ENCODE data around the gene KIAA1191. TPM values are rescaled to one million over a fixed set of nuclear protein-coding genes. Genes with fewer than 3 reads are reported as not detected.

The KIAA1191 gene
- total and polyA plus RNA-seq, 4 donors, result 83.6 to 181 (median 132) TPM

DNA sequence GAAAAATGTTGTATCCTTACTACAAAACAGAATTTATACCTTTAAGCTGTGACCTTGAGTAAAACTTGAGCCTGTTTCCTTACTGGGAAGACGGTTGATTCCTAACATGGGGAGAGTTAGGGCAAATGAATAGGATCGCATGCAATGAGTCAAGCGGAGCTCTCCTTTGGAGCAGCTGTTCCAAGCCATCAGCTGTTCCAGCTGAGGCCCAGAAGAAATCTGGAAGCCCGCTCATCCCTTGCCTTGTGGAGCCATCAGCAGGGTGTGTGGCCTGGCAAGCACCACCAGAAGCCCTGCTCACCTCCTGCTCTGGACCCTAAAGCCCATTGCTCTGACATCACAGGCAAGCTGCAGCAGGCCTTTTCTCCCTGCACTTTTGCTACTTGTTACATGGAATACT lies 8.0 kb downstream of the KIAA1191 start:
- Histone ChIP-seq H3K4me1 (ENCODE audit: control insufficient read depth, insufficient read depth, low read length) (no peaks in the 10 kb centered on the region), H3K27me3 (ENCODE audit: control insufficient read depth, insufficient read depth, low read length) (no peaks in the 10 kb centered on the region), H3K36me3 (ENCODE audit: control insufficient read depth, insufficient read depth, low read length) (peaks cover 56% of the 10 kb centered on the region), H3K4me3 (ENCODE audit: low read depth, low read length) (no peak overlapping the region), H3K27ac (ENCODE audit: low read depth, low read length) (no peak overlapping the region), H3K9me3 (ENCODE audit: control insufficient read depth, insufficient read depth, low read length) (no peaks in the 10 kb centered on the region)
- 77% methylated on average over 4 of the region's 4 CpGs for WGBS (ENCODE audit: insufficient coverage)
- no peak for DNase-seq (ENCODE audit: low read depth in 4 of 6, low spot score in 6 of 6)

DNA sequence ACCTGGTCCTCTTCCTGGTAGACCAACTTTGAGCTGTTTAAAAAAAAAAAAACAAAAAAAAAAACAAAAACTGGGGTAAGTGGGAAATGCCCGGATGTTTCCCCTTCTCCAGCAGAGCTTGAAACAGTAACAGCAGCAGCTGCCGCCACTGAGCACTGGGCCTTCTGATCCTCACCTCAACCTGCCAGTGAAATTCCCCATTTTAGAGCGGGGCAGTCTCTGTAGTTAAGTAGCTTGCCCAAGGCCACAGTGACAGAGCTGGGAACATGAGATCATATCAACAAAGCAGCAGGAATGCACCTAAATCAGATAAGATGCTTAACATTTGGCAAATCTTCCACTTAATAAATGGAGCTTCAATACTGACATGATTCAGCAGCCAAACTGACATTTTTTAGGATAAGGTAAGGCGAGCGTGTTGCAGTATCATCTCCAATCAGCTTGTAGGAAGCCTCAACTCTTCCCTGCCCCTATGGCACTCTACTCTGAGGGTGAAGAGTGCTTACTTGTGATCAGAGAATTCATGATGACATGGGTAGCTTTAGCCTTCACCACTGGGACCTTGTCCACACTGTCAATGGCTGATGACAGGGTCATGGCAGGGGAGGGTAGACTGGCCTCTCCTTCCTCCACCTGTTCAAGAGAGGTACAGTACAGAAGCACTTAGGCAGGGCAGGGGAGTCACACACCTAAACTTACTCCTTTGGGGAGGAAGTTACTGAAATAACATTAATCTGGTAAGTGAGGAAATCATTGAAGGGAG lies 9.3 kb downstream of the KIAA1191 start:
- Histone ChIP-seq H3K4me1 (ENCODE audit: control insufficient read depth, insufficient read depth, low read length) (no peaks in the 10 kb centered on the region), H3K27me3 (ENCODE audit: control insufficient read depth, insufficient read depth, low read length) (no peaks in the 10 kb centered on the region), H3K36me3 (ENCODE audit: control insufficient read depth, insufficient read depth, low read length) (peaks cover 62% of the 10 kb centered on the region), H3K27ac (ENCODE audit: low read depth, low read length) (no peak overlapping the region), H3K9me3 (ENCODE audit: control insufficient read depth, insufficient read depth, low read length) (no peaks in the 10 kb centered on the region), H3K4me3 (ENCODE audit: low read depth, low read length) (no peak overlapping the region)
- DNase-seq (ENCODE audit: low read depth in 4 of 6, low spot score in 6 of 6), result no peak
- WGBS (ENCODE audit: insufficient coverage), result 89% methylated on average over 3 of the region's 5 CpGs

GRCh38 chr5:176350416-176350815 lies 11.1 kb downstream of the KIAA1191 start:
- no peak for DNase-seq (ENCODE audit: low read depth in 4 of 6, low spot score in 6 of 6)
- no peak overlapping the region for H3K27ac ChIP-seq (ENCODE audit: low read depth, low read length)
- peaks cover 63% of the 10 kb centered on the region for H3K36me3 ChIP-seq (ENCODE audit: control insufficient read depth, insufficient read depth, low read length)
- no peak overlapping the region for H3K4me3 ChIP-seq (ENCODE audit: low read depth, low read length)
- H3K27me3 ChIP-seq (ENCODE audit: control insufficient read depth, insufficient read depth, low read length), result no peaks in the 10 kb centered on the region
- WGBS (ENCODE audit: insufficient coverage), result 100% methylated on average over 2 of the region's 8 CpGs
- no peaks in the 10 kb centered on the region for H3K9me3 ChIP-seq (ENCODE audit: control insufficient read depth, insufficient read depth, low read length)
- no peaks in the 10 kb centered on the region for H3K4me1 ChIP-seq (ENCODE audit: control insufficient read depth, insufficient read depth, low read length)

DNA sequence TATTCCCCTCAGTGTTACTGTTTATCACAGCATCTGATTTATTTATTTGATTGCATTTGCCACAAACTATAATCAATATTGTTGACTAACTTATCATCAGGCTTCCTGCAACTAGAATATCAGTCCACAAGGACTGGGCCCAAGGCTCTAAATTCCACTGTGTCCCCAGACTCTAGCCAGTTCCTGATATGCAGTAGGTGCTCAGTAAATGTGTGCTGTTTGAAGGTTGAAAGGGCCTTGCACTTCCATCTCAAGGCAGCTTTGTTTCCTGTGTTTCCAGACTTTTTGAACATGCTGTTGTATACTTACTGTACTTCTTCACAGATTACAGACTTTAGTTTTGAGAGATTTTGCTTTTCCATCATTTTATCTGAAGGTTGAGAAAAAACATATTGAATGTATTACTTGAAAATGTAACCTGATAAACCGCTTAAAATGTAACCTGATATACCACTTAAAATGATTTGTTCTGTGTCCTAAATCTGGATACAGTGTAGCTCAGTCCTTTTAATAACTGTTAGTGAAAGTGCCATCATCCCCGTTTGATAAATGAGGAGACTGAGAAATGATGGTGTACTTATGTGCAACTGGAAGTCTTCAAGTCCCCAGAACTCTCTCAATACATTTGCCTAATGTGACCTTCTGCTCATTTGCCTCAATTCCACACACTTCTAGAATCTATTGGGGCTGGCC lies 18.7 kb downstream of the KIAA1191 start:
- no peak for DNase-seq (ENCODE audit: low read depth in 4 of 6, low spot score in 6 of 6)
- WGBS (ENCODE audit: insufficient coverage), result no CpG with 5 or more reads among the region's 2 CpGs

GRCh38 chr5:176342158-176342483 lies 19.4 kb downstream of the KIAA1191 start:
- no peaks in the 10 kb centered on the region for H3K9me3 ChIP-seq (ENCODE audit: control insufficient read depth, insufficient read depth, low read length)
- peaks cover 22% of the 10 kb centered on the region for H3K36me3 ChIP-seq (ENCODE audit: control insufficient read depth, insufficient read depth, low read length)
- no peak overlapping the region for H3K27ac ChIP-seq (ENCODE audit: low read depth, low read length)
- no peak overlapping the region for H3K4me3 ChIP-seq (ENCODE audit: low read depth, low read length)
- no peak for DNase-seq (ENCODE audit: low read depth in 4 of 6, low spot score in 6 of 6)
- WGBS (ENCODE audit: insufficient coverage), result no CpG with 5 or more reads among the region's 1 CpG
- H3K27me3 ChIP-seq (ENCODE audit: control insufficient read depth, insufficient read depth, low read length), result no peaks in the 10 kb centered on the region
- H3K4me1 ChIP-seq (ENCODE audit: control insufficient read depth, insufficient read depth, low read length), result no peaks in the 10 kb centered on the region

More for the DNA sequence above, 18.7 kb downstream of the KIAA1191 start:
- Histone ChIP-seq H3K4me3 (ENCODE audit: low read depth, low read length) (no peak overlapping the region), H3K27ac (ENCODE audit: low read depth, low read length) (no peak overlapping the region), H3K4me1 (ENCODE audit: control insufficient read depth, insufficient read depth, low read length) (no peaks in the 10 kb centered on the region), H3K27me3 (ENCODE audit: control insufficient read depth, insufficient read depth, low read length) (no peaks in the 10 kb centered on the region), H3K9me3 (ENCODE audit: control insufficient read depth, insufficient read depth, low read length) (no peaks in the 10 kb centered on the region), H3K36me3 (ENCODE audit: control insufficient read depth, insufficient read depth, low read length) (peaks cover 30% of the 10 kb centered on the region)

GRCh38 chr5:176341325-176342157 lies 20.0 kb downstream of the KIAA1191 start:
- WGBS (ENCODE audit: insufficient coverage), result 94% methylated on average over 2 of the region's 2 CpGs
- H3K4me1 ChIP-seq (ENCODE audit: control insufficient read depth, insufficient read depth, low read length), result no peaks in the 10 kb centered on the region
- no peaks in the 10 kb centered on the region for H3K9me3 ChIP-seq (ENCODE audit: control insufficient read depth, insufficient read depth, low read length)
- peaks cover 16% of the 10 kb centered on the region for H3K36me3 ChIP-seq (ENCODE audit: control insufficient read depth, insufficient read depth, low read length)
- no peak overlapping the region for H3K4me3 ChIP-seq (ENCODE audit: low read depth, low read length)
- no peak overlapping the region for H3K27ac ChIP-seq (ENCODE audit: low read depth, low read length)
- H3K27me3 ChIP-seq (ENCODE audit: control insufficient read depth, insufficient read depth, low read length), result no peaks in the 10 kb centered on the region
- DNase-seq (ENCODE audit: low read depth in 4 of 6, low spot score in 6 of 6), result no peak

DNA sequence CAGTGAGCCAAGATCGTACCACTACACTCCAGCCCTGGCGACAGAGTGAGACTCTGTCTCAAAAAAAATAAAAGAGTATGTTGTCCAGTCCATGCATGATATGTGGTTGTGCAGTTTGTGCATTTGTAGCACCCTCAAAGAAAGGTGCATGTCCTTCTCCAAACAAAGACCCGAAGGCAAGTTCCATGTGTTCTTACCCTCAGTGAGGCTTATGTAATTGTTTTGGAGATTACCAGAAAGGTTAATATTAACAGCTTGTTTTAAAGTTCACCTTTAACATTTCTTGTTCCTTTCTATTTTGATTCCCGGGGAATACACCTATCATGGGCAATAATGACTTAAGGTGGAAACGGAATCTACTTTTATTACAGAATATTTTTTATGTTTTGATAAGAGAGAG lies 22.3 kb downstream of the KIAA1191 start:
- H3K27ac ChIP-seq (ENCODE audit: low read depth, low read length), result no peak overlapping the region
- H3K4me1 ChIP-seq (ENCODE audit: control insufficient read depth, insufficient read depth, low read length), result no peaks in the 10 kb centered on the region
- no peaks in the 10 kb centered on the region for H3K27me3 ChIP-seq (ENCODE audit: control insufficient read depth, insufficient read depth, low read length)
- WGBS (ENCODE audit: insufficient coverage), result no CpG with 5 or more reads among the region's 5 CpGs
- H3K9me3 ChIP-seq (ENCODE audit: control insufficient read depth, insufficient read depth, low read length), result no peaks in the 10 kb centered on the region
- peaks cover 12% of the 10 kb centered on the region for H3K36me3 ChIP-seq (ENCODE audit: control insufficient read depth, insufficient read depth, low read length)
- H3K4me3 ChIP-seq (ENCODE audit: low read depth, low read length), result no peak overlapping the region
- no peak for DNase-seq (ENCODE audit: low read depth in 4 of 6, low spot score in 6 of 6)

DNA sequence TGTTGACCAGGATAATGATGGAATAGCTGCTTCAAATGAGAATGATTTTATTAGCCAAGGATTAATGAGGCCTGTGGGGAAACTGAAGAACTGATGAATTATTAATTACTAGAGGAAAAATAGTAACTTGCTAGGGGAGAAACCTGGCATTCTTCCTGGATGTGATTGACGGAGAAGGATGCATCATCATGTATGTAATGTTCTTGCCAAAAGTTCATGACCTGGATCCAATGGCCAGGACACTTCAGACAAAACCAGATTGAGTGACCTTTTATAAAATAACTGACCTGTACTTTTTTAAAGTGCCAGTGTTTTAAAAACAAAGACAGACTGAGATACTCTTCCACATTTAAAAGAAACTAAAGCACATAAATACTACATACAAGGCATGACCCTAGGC lies 23.7 kb downstream of the KIAA1191 start:
- peaks cover 8% of the 10 kb centered on the region for H3K36me3 ChIP-seq (ENCODE audit: control insufficient read depth, insufficient read depth, low read length)
- no peaks in the 10 kb centered on the region for H3K27me3 ChIP-seq (ENCODE audit: control insufficient read depth, insufficient read depth, low read length)
- H3K4me1 ChIP-seq (ENCODE audit: control insufficient read depth, insufficient read depth, low read length), result no peaks in the 10 kb centered on the region
- no peak overlapping the region for H3K4me3 ChIP-seq (ENCODE audit: low read depth, low read length)
- no peak for DNase-seq (ENCODE audit: low read depth in 4 of 6, low spot score in 6 of 6)
- no peak overlapping the region for H3K27ac ChIP-seq (ENCODE audit: low read depth, low read length)
- 83% methylated on average over 1 of the region's 1 CpG for WGBS (ENCODE audit: insufficient coverage)
- H3K9me3 ChIP-seq (ENCODE audit: control insufficient read depth, insufficient read depth, low read length), result no peaks in the 10 kb centered on the region

DNA sequence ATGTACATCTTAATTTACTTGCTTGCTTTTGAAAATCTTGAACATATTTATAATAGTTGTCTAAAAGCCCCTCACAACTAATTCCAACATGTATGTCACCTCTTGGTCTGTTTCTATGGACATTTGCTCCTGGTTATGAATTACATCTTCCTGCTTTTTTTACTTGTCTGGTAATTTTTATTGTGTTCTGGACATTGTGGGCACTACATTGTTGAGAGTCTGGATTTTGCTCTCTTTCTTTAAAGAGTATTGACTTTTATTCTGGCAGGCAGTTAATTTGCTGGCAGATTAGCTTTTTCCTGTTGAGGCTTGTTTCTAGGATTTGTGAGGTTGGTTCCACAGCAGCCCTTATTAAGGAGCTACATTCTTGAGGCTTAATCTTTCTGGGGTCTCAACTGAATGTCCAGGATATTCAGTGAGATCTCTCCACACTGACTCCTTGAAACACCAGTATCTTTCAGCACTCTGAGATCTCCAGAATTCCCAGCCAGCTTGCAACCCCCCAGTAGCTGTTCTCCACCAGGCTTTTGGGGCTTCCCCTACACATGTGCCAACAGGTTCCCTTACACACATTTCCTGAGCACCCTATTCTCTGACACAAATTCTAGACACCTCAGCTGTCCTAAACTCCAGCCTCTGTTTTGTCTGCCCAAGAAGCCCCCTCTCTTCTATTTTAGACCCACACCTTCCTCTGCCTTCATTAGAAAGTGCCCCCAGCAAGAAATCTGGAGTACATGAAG lies 27.4 kb downstream of the KIAA1191 start:
- no peak for DNase-seq (ENCODE audit: low read depth in 4 of 6, low spot score in 6 of 6)
- H3K4me3 ChIP-seq (ENCODE audit: low read depth, low read length), result no peak overlapping the region

More for the DNA sequence above, 27.4 kb downstream of the KIAA1191 start:
- Histone ChIP-seq H3K4me1 (ENCODE audit: control insufficient read depth, insufficient read depth, low read length) (no peaks in the 10 kb centered on the region), H3K36me3 (ENCODE audit: control insufficient read depth, insufficient read depth, low read length) (peaks cover 4% of the 10 kb centered on the region), H3K27me3 (ENCODE audit: control insufficient read depth, insufficient read depth, low read length) (no peaks in the 10 kb centered on the region), H3K27ac (ENCODE audit: low read depth, low read length) (no peak overlapping the region), H3K9me3 (ENCODE audit: control insufficient read depth, insufficient read depth, low read length) (no peaks in the 10 kb centered on the region)
